AG09309 (cell line): ENCODE results near the gene LIN7C.

ENCODE experiments used
- DNase-seq: peaks from one replicate; pipeline ENCODE4 v3.0.0-alpha.2; 2010; ENCODE audit warnings: low read depth
- H3K4me3 ChIP-seq: 2 replicates; pipeline ENCODE4 v1.5.1; 2011; ENCODE audit warnings: mild to moderate bottlenecking, low read depth, low read length, moderate library complexity; ENCODE audit not compliant: control insufficient read depth
- TF ChIP-seq, protein P1 (sequence below): IDR thresholded peaks from 2 replicates; pipeline ENCODE4 v1.5.1; 2011; ENCODE audit warnings: mild to moderate bottlenecking, low read depth, low read length, inconsistent platforms; ENCODE audit not compliant: insufficient read depth, control insufficient read depth; ENCODE audit errors: missing control alignments

Gene LIN7C

GRCh38 chr11:27545035-27545434, 38.5 kb upstream of the LIN7C start:
- TF ChIP-seq, protein P1, sequence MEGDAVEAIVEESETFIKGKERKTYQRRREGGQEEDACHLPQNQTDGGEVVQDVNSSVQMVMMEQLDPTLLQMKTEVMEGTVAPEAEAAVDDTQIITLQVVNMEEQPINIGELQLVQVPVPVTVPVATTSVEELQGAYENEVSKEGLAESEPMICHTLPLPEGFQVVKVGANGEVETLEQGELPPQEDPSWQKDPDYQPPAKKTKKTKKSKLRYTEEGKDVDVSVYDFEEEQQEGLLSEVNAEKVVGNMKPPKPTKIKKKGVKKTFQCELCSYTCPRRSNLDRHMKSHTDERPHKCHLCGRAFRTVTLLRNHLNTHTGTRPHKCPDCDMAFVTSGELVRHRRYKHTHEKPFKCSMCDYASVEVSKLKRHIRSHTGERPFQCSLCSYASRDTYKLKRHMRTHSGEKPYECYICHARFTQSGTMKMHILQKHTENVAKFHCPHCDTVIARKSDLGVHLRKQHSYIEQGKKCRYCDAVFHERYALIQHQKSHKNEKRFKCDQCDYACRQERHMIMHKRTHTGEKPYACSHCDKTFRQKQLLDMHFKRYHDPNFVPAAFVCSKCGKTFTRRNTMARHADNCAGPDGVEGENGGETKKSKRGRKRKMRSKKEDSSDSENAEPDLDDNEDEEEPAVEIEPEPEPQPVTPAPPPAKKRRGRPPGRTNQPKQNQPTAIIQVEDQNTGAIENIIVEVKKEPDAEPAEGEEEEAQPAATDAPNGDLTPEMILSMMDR: no peak
- no peak for DNase-seq
- no peak overlapping the region for H3K4me3 ChIP-seq

DNA sequence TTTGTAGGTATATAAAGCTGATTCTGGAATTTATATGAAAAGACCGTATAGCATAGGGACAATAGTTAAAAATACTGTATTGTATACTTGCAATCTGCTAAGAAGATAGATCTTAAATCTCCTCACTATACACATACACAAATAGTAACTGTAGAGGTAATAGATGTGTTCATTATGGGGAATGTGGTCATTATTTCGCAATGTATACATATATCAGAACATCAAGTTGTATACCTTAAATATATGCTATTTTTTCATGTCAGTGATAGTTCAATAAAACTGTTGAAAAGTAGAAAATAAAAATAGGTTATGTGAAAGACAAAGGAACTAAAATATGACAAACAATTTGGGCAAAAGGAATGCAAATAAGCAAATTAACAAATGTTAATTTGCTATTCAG, 35.2 kb upstream of the LIN7C start:
- no peak for DNase-seq
- H3K4me3 ChIP-seq: no peak overlapping the region
- TF ChIP-seq, protein P1: no peak

GRCh38 chr11:27540051-27540450, 33.5 kb upstream of the LIN7C start:
- DNase-seq: no peak
- no peak overlapping the region for H3K4me3 ChIP-seq
- TF ChIP-seq, protein P1: no peak

DNA sequence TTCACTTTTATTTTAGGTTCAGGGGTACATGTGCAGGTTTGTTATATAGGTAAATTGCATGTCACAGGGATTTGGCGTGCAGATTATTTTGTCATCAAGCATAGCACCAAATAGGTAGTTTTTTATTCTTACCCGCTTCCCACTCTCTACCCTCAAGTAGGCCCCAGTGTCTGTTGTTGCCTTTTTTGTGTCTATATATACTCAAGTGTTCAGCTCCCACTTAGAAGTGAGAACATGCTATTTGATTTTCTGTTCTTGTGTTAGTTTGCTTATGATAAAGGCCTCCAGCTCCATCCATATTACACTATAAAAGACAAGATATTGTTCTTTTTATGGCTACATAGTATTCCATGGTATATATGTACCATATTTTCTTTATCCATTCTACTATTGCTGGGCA, 28.5 kb upstream of the LIN7C start:
- H3K4me3 ChIP-seq: no peak overlapping the region
- no peak for DNase-seq
- TF ChIP-seq, protein P1: no peak

GRCh38 chr11:27532652-27533325, 26.2 kb upstream of the LIN7C start:
- TF ChIP-seq, protein P1: no peak
- no peak for DNase-seq
- H3K4me3 ChIP-seq: no peak overlapping the region

DNA sequence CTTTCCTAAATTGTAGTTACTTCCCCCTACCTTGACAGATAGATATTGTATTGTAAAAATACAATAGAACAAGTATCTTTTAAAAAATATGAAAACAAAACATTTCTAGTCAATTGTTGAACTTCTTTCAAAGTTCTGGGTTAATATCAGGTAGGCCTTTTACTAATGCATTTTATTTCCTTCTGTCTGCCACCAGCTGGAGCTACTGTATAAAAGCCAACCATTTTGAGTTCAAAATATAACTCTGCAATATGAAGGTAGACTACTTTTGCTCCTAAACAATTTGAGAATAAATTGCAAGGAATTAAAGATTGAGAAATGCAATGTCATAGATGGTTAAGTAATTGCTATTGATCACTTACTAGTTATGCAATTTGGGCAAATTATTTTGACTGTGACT, 22.1 kb upstream of the LIN7C start:
- TF ChIP-seq, protein P1: peak; percentile 39
- DNase-seq: no peak
- H3K4me3 ChIP-seq: no peak overlapping the region

DNA sequence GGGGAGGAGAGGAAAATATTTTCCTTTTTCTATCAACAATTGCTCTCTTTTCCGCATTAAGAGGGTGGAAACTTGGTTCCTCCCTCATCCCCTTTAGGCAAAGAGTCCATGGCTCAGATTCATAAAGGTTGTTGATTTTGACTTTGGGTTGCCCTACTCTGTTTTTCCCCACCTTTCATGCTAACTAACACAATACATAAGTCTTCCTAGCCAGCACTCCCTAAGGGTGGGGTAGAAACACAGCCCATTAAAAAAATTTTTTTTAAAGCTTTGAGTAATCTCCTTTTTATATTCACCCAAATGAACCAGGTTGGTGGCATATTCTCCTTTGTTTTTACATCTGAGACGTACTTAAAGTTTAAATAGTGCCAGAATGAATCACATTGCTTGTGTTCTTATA, 20.0 kb upstream of the LIN7C start:
- TF ChIP-seq, protein P1: no peak
- DNase-seq: no peak
- H3K4me3 ChIP-seq: no peak overlapping the region
